22Rv1 (cell line): ENCODE measurements around the gene CLASP2.

Experiments used
- ZFX ChIP-seq: fragments of 450-650 bp; IDR thresholded peaks from 2 replicates; pipeline ENCODE4 v1.6.1; 2017; ENCODE audit warnings: antibody characterized with exemption, borderline replicate concordance
- TF ChIP-seq, protein P1 (sequence below): fragments of 450-650 bp; IDR thresholded peaks from 2 replicates; pipeline ENCODE4 v1.5.1; 2017; ENCODE audit warnings: mild to moderate bottlenecking

- TF ChIP-seq, protein P1, sequence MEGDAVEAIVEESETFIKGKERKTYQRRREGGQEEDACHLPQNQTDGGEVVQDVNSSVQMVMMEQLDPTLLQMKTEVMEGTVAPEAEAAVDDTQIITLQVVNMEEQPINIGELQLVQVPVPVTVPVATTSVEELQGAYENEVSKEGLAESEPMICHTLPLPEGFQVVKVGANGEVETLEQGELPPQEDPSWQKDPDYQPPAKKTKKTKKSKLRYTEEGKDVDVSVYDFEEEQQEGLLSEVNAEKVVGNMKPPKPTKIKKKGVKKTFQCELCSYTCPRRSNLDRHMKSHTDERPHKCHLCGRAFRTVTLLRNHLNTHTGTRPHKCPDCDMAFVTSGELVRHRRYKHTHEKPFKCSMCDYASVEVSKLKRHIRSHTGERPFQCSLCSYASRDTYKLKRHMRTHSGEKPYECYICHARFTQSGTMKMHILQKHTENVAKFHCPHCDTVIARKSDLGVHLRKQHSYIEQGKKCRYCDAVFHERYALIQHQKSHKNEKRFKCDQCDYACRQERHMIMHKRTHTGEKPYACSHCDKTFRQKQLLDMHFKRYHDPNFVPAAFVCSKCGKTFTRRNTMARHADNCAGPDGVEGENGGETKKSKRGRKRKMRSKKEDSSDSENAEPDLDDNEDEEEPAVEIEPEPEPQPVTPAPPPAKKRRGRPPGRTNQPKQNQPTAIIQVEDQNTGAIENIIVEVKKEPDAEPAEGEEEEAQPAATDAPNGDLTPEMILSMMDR = no peak
- TF ChIP-seq ZFX = no peak
These were observed 257.0 kb downstream of the CLASP2 start for GRCh38 chr3:33461097-33461496.
